Skeletal muscle tissue (tissue), 4 donors: ENCODE results near the gene ZDHHC11. TPM values are rescaled to one million over a fixed set of nuclear protein-coding genes. Genes with fewer than 3 reads are reported as not detected.
"Not testable (repeated sequence)": the region's sequence is repeated elsewhere in the genome, so short reads cannot be mapped to it uniquely, and the experiment has no call there.

Source experiments
- H3K27ac ChIP-seq: one replicate; pipeline ENCODE4 v1.7.0; 2013; ENCODE audit warnings: mild to moderate bottlenecking, low read depth, low read length, inconsistent platforms
- H3K27me3 ChIP-seq, 3 donors: one replicate each; pipeline ENCODE4 v1.7.0; 2013; ENCODE audit warnings: low read length in 3 of 3; ENCODE audit not compliant: control insufficient read depth in 3 of 3, insufficient read depth in 3 of 3
- H3K36me3 ChIP-seq, 3 donors: one replicate each; pipeline ENCODE4 v1.7.0; 2013; ENCODE audit warnings: low read length in 3 of 3; ENCODE audit not compliant: control insufficient read depth in 3 of 3, insufficient read depth in 3 of 3
- H3K4me1 ChIP-seq, 3 donors: one replicate each; pipeline ENCODE4 v1.7.0; 2013; ENCODE audit warnings: low read length in 3 of 3, mild to moderate bottlenecking in 3 of 3; ENCODE audit not compliant: control insufficient read depth in 3 of 3, insufficient read depth in 3 of 3
- H3K4me3 ChIP-seq, 3 donors: one replicate each; pipeline ENCODE4 v1.7.0; 2013; ENCODE audit warnings: low read length in 3 of 3
- H3K9ac ChIP-seq, 3 donors: one replicate each; pipeline ENCODE4 v1.7.0; 2013; ENCODE audit warnings: low read length in 3 of 3, mild to moderate bottlenecking in 3 of 3, moderate library complexity in 2 of 3, low read depth in 1 of 3
- H3K9me3 ChIP-seq, 3 donors: one replicate each; pipeline ENCODE4 v1.7.0; 2013; ENCODE audit warnings: low read length in 3 of 3; ENCODE audit not compliant: control insufficient read depth in 3 of 3
- total RNA-seq: library from RNA; depleted of rRNA; stranded (reverse); fragments of >200 nt; gene quantifications from one replicate; pipeline ENCODE4 v1.2.3, GENCODE V29; 2014
- donor health status: Osteomylitis.

ZDHHC11 gene
- total RNA-seq, 1 donor from 2014 or later = 1.0 TPM

GRCh38 chr5:845676-846601, 4.8 kb downstream of the ZDHHC11 start:
- peaks cover 5 to 14% (median 11%) of the 10 kb centered on the region in 3 donors for H3K27me3 ChIP-seq
- not testable (repeated sequence) for H3K36me3 ChIP-seq, H3K27ac ChIP-seq, H3K9ac ChIP-seq, H3K9me3 ChIP-seq, H3K4me3 ChIP-seq, H3K4me1 ChIP-seq

- not testable (repeated sequence) for H3K27me3 ChIP-seq, H3K36me3 ChIP-seq, H3K4me3 ChIP-seq, H3K9ac ChIP-seq, H3K27ac ChIP-seq, H3K9me3 ChIP-seq, H3K4me1 ChIP-seq
These were observed 5.6 kb downstream of the ZDHHC11 start for GRCh38 chr5:845031-845675.

- H3K27me3 ChIP-seq, H3K9ac ChIP-seq, H3K36me3 ChIP-seq, H3K27ac ChIP-seq, H3K4me3 ChIP-seq, H3K4me1 ChIP-seq, H3K9me3 ChIP-seq: not testable (repeated sequence)
These were observed 6.4 kb downstream of the ZDHHC11 start for GRCh38 chr5:844426-844825.

GRCh38 chr5:843926-844325, 6.9 kb downstream of the ZDHHC11 start:
- not testable (repeated sequence) for H3K27ac ChIP-seq, H3K9me3 ChIP-seq, H3K27me3 ChIP-seq, H3K9ac ChIP-seq, H3K4me1 ChIP-seq, H3K36me3 ChIP-seq, H3K4me3 ChIP-seq

GRCh38 chr5:843371-843770, 7.4 kb downstream of the ZDHHC11 start:
- not testable (repeated sequence) for H3K4me3 ChIP-seq, H3K27ac ChIP-seq, H3K4me1 ChIP-seq, H3K36me3 ChIP-seq, H3K27me3 ChIP-seq, H3K9ac ChIP-seq, H3K9me3 ChIP-seq

GRCh38 chr5:842402-843221, 8.2 kb downstream of the ZDHHC11 start:
- not testable (repeated sequence) for H3K4me1 ChIP-seq, H3K9me3 ChIP-seq, H3K27ac ChIP-seq, H3K27me3 ChIP-seq, H3K9ac ChIP-seq, H3K4me3 ChIP-seq, H3K36me3 ChIP-seq

GRCh38 chr5:841531-842401, 9.0 kb downstream of the ZDHHC11 start:
- H3K4me3 ChIP-seq, H3K4me1 ChIP-seq, H3K27ac ChIP-seq, H3K27me3 ChIP-seq, H3K9me3 ChIP-seq, H3K36me3 ChIP-seq, H3K9ac ChIP-seq: not testable (repeated sequence)

GRCh38 chr5:840974-841435, 9.8 kb downstream of the ZDHHC11 start:
- H3K9ac ChIP-seq, H3K9me3 ChIP-seq, H3K4me1 ChIP-seq, H3K27me3 ChIP-seq, H3K4me3 ChIP-seq, H3K27ac ChIP-seq, H3K36me3 ChIP-seq: not testable (repeated sequence)

- H3K9ac ChIP-seq, H3K27me3 ChIP-seq, H3K27ac ChIP-seq, H3K9me3 ChIP-seq, H3K4me3 ChIP-seq, H3K36me3 ChIP-seq, H3K4me1 ChIP-seq: not testable (repeated sequence)
These were observed 10.4 kb downstream of the ZDHHC11 start for GRCh38 chr5:840118-840973.
